ENCODE measurements around the gene SVOPL. TPM values are rescaled to one million over a fixed set of nuclear protein-coding genes. Genes with fewer than 3 reads are reported as not detected.

The SVOPL gene
- total RNA-seq, 1 donor: not detected

DNA sequence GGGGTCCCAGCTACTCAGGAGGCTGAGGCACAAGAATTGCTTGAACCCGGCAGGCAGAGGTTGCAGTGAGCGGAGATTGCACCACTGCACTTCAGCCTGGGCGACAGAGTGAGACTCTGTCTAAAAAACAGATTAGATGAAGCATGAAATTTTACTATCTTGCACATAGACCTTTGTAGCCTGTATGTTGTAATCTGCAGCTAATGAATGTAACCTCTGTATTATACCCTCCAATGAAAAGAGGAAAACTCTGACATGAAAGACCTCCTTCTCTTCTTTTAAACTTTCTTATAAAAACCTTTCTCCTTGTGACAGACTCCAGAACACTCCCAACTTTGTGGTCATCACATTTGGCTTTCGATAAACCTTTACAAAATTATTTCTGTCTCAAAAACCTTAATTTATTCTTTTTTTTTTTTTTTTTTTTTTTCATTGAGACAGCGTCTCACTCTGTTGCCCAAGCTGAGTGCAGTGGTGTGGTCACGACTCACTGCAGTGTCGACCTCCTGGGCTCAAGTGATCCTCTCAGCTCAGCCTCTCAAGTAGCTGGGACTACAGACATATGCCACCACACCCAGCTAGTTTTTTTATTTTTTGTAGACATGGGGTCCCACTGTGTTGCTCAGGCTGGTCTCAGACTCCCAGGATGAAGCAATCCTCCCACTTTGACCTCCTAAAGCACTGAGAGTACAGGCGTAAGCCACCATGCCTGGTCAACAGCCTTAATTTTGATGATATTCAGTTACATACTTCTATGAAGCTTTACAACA, 97.4 kb downstream of the SVOPL start:
- peak; percentile 11 for DNase-seq (ENCODE audit: low read depth)
- TF ChIP-seq, protein P1, sequence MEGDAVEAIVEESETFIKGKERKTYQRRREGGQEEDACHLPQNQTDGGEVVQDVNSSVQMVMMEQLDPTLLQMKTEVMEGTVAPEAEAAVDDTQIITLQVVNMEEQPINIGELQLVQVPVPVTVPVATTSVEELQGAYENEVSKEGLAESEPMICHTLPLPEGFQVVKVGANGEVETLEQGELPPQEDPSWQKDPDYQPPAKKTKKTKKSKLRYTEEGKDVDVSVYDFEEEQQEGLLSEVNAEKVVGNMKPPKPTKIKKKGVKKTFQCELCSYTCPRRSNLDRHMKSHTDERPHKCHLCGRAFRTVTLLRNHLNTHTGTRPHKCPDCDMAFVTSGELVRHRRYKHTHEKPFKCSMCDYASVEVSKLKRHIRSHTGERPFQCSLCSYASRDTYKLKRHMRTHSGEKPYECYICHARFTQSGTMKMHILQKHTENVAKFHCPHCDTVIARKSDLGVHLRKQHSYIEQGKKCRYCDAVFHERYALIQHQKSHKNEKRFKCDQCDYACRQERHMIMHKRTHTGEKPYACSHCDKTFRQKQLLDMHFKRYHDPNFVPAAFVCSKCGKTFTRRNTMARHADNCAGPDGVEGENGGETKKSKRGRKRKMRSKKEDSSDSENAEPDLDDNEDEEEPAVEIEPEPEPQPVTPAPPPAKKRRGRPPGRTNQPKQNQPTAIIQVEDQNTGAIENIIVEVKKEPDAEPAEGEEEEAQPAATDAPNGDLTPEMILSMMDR (IDR thresholded peaks at IDR 0.05; ENCODE audit: insufficient read depth, low read depth, low read length): no peak
- H3K4me3 ChIP-seq (ENCODE audit: low read depth, low read length): no peak overlapping the region

DNA sequence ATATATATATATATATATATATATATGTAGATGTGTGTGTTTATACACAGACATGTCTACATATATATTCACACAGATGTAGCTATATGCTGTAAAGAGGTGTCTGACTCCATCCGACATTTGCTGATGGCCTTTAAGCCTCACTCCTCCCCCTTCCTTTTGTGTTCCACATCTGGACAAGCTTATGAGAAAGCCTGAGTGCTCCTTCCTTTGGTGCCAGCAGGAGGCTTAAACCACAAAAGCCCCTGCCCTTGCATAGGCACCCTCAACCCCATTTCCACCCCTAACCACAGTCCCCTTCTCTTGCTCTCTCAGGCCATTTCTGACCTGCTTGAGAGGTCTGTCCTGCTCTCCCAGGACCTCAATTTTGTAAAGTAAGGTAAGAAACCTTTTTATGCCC, 98.7 kb downstream of the SVOPL start:
- H3K4me3 ChIP-seq (ENCODE audit: low read depth, low read length): no peak overlapping the region
- DNase-seq (ENCODE audit: low read depth): no peak
- TF ChIP-seq, protein P1 (IDR thresholded peaks at IDR 0.05; ENCODE audit: insufficient read depth, low read depth, low read length): peak; percentile 2

- no peak for DNase-seq (ENCODE audit: low read depth)
- no peak overlapping the region for H3K4me3 ChIP-seq (ENCODE audit: low read depth, low read length)
- TF ChIP-seq, protein P1 (IDR thresholded peaks at IDR 0.05; ENCODE audit: insufficient read depth, low read depth, low read length): no peak
Observed at GRCh38 chr7:138595454-138595853, 105.7 kb downstream of the SVOPL start.

- no peak overlapping the region for H3K4me3 ChIP-seq (ENCODE audit: low read depth, low read length)
- no peak for DNase-seq (ENCODE audit: low read depth)
- TF ChIP-seq, protein P1 (IDR thresholded peaks at IDR 0.05; ENCODE audit: insufficient read depth, low read depth, low read length): no peak
Observed at GRCh38 chr7:138590154-138590553, 111.0 kb downstream of the SVOPL start.

DNA sequence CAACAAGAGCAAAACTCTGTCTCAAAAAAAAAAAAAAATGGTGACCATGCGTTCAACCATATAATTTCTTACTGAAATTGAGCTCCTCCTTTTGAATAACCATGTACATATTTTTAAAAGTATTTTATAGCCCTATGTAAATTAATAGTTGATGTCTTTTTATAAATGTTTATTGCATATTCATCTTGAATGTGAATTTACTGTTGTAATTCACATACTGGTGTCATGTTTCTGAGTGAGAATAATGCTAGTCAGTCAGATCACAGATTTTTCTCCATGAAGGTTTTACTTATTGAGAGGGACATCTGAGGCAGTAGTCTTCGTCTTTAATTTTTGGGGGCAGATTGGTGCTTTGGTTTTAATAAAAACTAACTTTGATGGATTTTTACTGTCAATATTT, 112.2 kb downstream of the SVOPL start:
- no peak for DNase-seq (ENCODE audit: low read depth)
- TF ChIP-seq, protein P1 (IDR thresholded peaks at IDR 0.05; ENCODE audit: insufficient read depth, low read depth, low read length): no peak

DNA sequence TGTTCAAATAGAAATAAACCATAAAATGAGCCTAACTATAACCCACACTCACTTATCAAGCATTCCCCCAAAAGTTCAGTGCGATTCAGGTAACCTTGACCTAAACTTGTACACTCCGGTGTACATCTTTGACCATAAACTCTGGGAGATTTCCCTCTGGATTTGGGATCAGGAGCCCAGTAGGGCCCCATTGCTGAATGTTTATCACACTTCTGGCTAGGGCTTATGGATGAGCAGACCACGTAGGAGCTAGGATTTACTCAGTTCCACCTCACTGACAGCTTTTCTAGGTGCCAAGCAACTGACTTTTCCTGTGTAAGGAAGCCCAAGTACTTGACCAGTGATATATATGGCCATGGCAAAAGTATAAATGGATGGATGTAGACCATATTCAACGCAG, 113.7 kb downstream of the SVOPL start:
- no peak overlapping the region for H3K4me3 ChIP-seq (ENCODE audit: low read depth, low read length)
- no peak for DNase-seq (ENCODE audit: low read depth)
- TF ChIP-seq, protein P1 (IDR thresholded peaks at IDR 0.05; ENCODE audit: insufficient read depth, low read depth, low read length): no peak

More for the DNA sequence above, 112.2 kb downstream of the SVOPL start:
- H3K4me3 ChIP-seq (ENCODE audit: low read depth, low read length): no peak overlapping the region

All from fibroblast of villous mesenchyme (primary cell).